IMR-90 (cell line): ENCODE measurements around the gene GYG2. TPM values are rescaled to one million over a fixed set of nuclear protein-coding genes. Genes with fewer than 3 reads are reported as not detected.

Experiments used
- ATAC-seq: fragments of 200-7000 bp; cut with Tn5 transposase; 2 replicates; pipeline ENCODE4 v1.9.1; 2020; ENCODE audit warnings: low read depth, mild to moderate bottlenecking, moderate library complexity
- BruUV-seq: library from RNA; stranded (reverse); fragments of 400-500 nt; replicated peaks from 2 replicates; lab custom pipeline; 2021; lab: Mats Ljungman, UMichigan
- CTCF ChIA-PET: fragments of 300-600 bp; formaldehyde crosslinking; extraction: SDS; loops from one replicate; lab custom pipeline; 2021; ENCODE audit warnings: antibody characterized with exemption; lab: Yijun Ruan, JAX
- POLR2A ChIA-PET: fragments of 300-600 bp; sonication (Branson Sonifier 250); formaldehyde crosslinking; loops from one replicate; lab custom pipeline; 2022; ENCODE audit warnings: antibody characterized with exemption; ENCODE audit not compliant: unreplicated experiment; lab: Charles Lee
- DNase-seq: peaks from one replicate; pipeline ENCODE4 v3.0.0; 2013
- H2AFZ ChIP-seq: replicated peaks from 2 replicates; pipeline ENCODE3; 2013; ENCODE audit warnings: low read length, mild to moderate bottlenecking; ENCODE audit not compliant: poor library complexity
- H2AK5ac ChIP-seq: 2 replicates; pipeline ENCODE4 v1.6.1; 2013; ENCODE audit warnings: low read depth, low read length, inconsistent platforms
- H2AK9ac ChIP-seq: replicated peaks from 2 replicates; pipeline ENCODE3; 2013; ENCODE audit warnings: mild to moderate bottlenecking, low read depth, low read length, moderate library complexity; ENCODE audit not compliant: poor library complexity
- H2BK120ac ChIP-seq: 2 replicates; pipeline ENCODE4 v1.6.1; 2013; ENCODE audit warnings: low read depth, low read length, inconsistent platforms
- H2BK15ac ChIP-seq: 3 replicates; pipeline ENCODE4 v1.6.1; 2013; ENCODE audit warnings: low read depth, low read length, inconsistent platforms
- H2BK20ac ChIP-seq: 2 replicates; pipeline ENCODE4 v1.6.1; 2013; ENCODE audit warnings: low read depth, mild to moderate bottlenecking, inconsistent platforms, low read length, moderate library complexity
- H2BK5ac ChIP-seq: 2 replicates; pipeline ENCODE4 v1.6.1; 2013; ENCODE audit warnings: mild to moderate bottlenecking, low read depth, low read length, inconsistent platforms; ENCODE audit not compliant: poor library complexity, severe bottlenecking
- H3K14ac ChIP-seq: replicated peaks from 2 replicates; pipeline ENCODE4 v1.6.1; 2013; ENCODE audit warnings: low read depth, low read length, inconsistent platforms
- H3K18ac ChIP-seq: 2 replicates; pipeline ENCODE4 v1.6.1; 2013; ENCODE audit warnings: low read depth, low read length, control low read depth
- H3K23ac ChIP-seq: 2 replicates; pipeline ENCODE4 v1.6.1; 2013; ENCODE audit warnings: low read depth, low read length, inconsistent platforms
- H3K27ac ChIP-seq: 2 replicates; pipeline ENCODE4 v1.5.1; 2013; ENCODE audit warnings: mild to moderate bottlenecking, control low read depth, low read length; ENCODE audit not compliant: insufficient read depth
- H3K27me3 ChIP-seq: 2 replicates; pipeline ENCODE4 v1.6.1; 2013; ENCODE audit warnings: low read length; ENCODE audit not compliant: control insufficient read depth, insufficient read depth
- H3K36me3 ChIP-seq: 2 replicates; pipeline ENCODE4 v1.6.1; 2013; ENCODE audit warnings: low read length, mixed read lengths; ENCODE audit not compliant: control insufficient read depth, insufficient read depth
- H3K4ac ChIP-seq: 2 replicates; pipeline ENCODE4 v1.6.1; 2013; ENCODE audit warnings: low read depth, low read length, inconsistent platforms
- H3K4me1 ChIP-seq: 2 replicates; pipeline ENCODE4 v1.6.1; 2013; ENCODE audit warnings: low read length, mixed read lengths; ENCODE audit not compliant: control insufficient read depth, insufficient read depth
- H3K4me2 ChIP-seq: 2 replicates; pipeline ENCODE4 v1.6.1; 2013; ENCODE audit warnings: low read depth, mild to moderate bottlenecking, control low read depth, low read length, moderate library complexity
- H3K4me3 ChIP-seq: 2 replicates; pipeline ENCODE4 v1.5.1; 2013; ENCODE audit warnings: low read depth, mild to moderate bottlenecking, control low read depth, low read length, moderate library complexity; ENCODE audit not compliant: insufficient read depth
- H3K56ac ChIP-seq: 2 replicates; pipeline ENCODE4 v1.6.1; 2013; ENCODE audit warnings: low read length, inconsistent platforms; ENCODE audit not compliant: insufficient read depth; ENCODE audit errors: extremely low read depth
- H3K79me1 ChIP-seq, 2 experiments: 2 replicates each; pipeline ENCODE4 v1.6.1; 2013; ENCODE audit warnings: low read length in 2 of 2, inconsistent platforms in 1 of 2, low read depth in 1 of 2
- H3K9ac ChIP-seq: 2 replicates; pipeline ENCODE4 v1.6.1; 2013; ENCODE audit warnings: low read depth, low read length, control low read depth
- H3K9me1 ChIP-seq: 2 replicates; pipeline ENCODE4 v1.6.1; 2013; ENCODE audit warnings: low read length, inconsistent platforms; ENCODE audit not compliant: insufficient read depth
- H3K9me3 ChIP-seq: 2 replicates; pipeline ENCODE4 v1.6.1; 2013; ENCODE audit warnings: low read length; ENCODE audit not compliant: control insufficient read depth, insufficient read depth
- H4K20me1 ChIP-seq: 2 replicates; pipeline ENCODE4 v1.6.1; 2013; ENCODE audit warnings: low read length, inconsistent platforms; ENCODE audit not compliant: insufficient read depth
- H4K5ac ChIP-seq: 2 replicates; pipeline ENCODE4 v1.6.1; 2013; ENCODE audit warnings: mild to moderate bottlenecking, low read depth, low read length, control low read depth
- H4K8ac ChIP-seq, 2 experiments: 2 replicates each; pipeline ENCODE4 v1.6.1; 2013; ENCODE audit warnings: low read depth in 2 of 2, low read length in 2 of 2, control low read depth in 1 of 2, inconsistent platforms in 1 of 2
- H4K91ac ChIP-seq: 2 replicates; pipeline ENCODE4 v1.6.1; 2013; ENCODE audit warnings: low read depth, low read length, inconsistent platforms; ENCODE audit not compliant: insufficient read depth
- BHLHE40 ChIP-seq: fragments of 150-350 bp; IDR thresholded peaks from 2 replicates; pipeline ENCODE4 v1.6.1; 2016; ENCODE audit warnings: mild to moderate bottlenecking, low read depth, low read length
- CEBPB ChIP-seq: IDR thresholded peaks from 2 replicates; pipeline ENCODE4 v1.6.1; 2012; ENCODE audit warnings: low read depth, low read length, improper control_type of control experiment
- CHD1 ChIP-seq: IDR thresholded peaks from 2 replicates; pipeline ENCODE4 v1.6.1; 2012; ENCODE audit warnings: low read depth, low read length, improper control_type of control experiment
- MXI1 ChIP-seq: IDR thresholded peaks from 2 replicates; pipeline ENCODE4 v1.6.1; 2012; ENCODE audit warnings: low read depth, mild to moderate bottlenecking, low read length, moderate library complexity, borderline replicate concordance
- RCOR1 ChIP-seq: IDR thresholded peaks from 2 replicates; pipeline ENCODE4 v1.6.1; 2012; ENCODE audit warnings: mild to moderate bottlenecking, low read length, improper control_type of control experiment; ENCODE audit not compliant: insufficient replicate concordance
- SMC3 ChIP-seq: fragments of 150-350 bp; IDR thresholded peaks from 2 replicates; pipeline ENCODE4 v1.6.1; 2016; ENCODE audit warnings: low read depth, mild to moderate bottlenecking, antibody characterized with exemption, low read length, moderate library complexity
- WGBS, 2 experiments: methylation state at CpG; one replicate each; pipeline versions ENCODE4 v1.1.5 to v1.1.7; 2013; ENCODE audit warnings: missing lambda C conversion rate in 2 of 2; ENCODE audit not compliant: insufficient read length in 1 of 2; ENCODE audit errors: extremely low coverage in 2 of 2; 5-methylcytosine and 5-hydroxymethylcytosine counted together
- dilution Hi-C: fragments of 300-500 bp; cut with HindIII; formaldehyde crosslinking; loops from one replicate; pipeline ENCODE4 v1.14.3; 2018; ENCODE audit warnings: low sequenced_read_pairs; ENCODE audit not compliant: unreplicated experiment
- in situ Hi-C: fragments of 300-500 bp; cut with MboI; formaldehyde crosslinking; loops from 3 replicates; pipeline ENCODE4 v1.14.3; 2019; ENCODE audit warnings: low sequenced_read_pairs, inconsistent platforms, mixed read lengths
- intact Hi-C: fragments of 100-400 bp; cut with micrococcal nuclease; formaldehyde crosslinking; loops from 2 replicates; pipeline ENCODE4 v1.10.0; 2022
- polyA plus RNA-seq, 3 experiments: library from polyadenylated mRNA; depleted of rRNA; stranded (reverse); fragments of >200 nt; gene quantifications; 2 replicates each; pipeline ENCODE4 v1.2.3, GENCODE V29; 2012; ENCODE audit warnings: low replicate concordance in 1 of 3
- total RNA-seq: library from RNA; depleted of rRNA; stranded (reverse); fragments of >200 nt; gene quantifications from 2 replicates; pipeline ENCODE4 v1.2.3, GENCODE V29; 2012
- TF ChIP-seq, protein P1 (sequence below): conservative IDR thresholded peaks from 2 replicates; pipeline ENCODE4 v1.5.1; 2012; ENCODE audit warnings: mild to moderate bottlenecking, low read depth, low read length, improper control_type of control experiment
- TF ChIP-seq, protein P2 (sequence below): fragments of 150-350 bp; IDR thresholded peaks from 2 replicates; pipeline ENCODE4 v1.6.1; 2016; ENCODE audit warnings: low read depth, mild to moderate bottlenecking, low read length, moderate library complexity, borderline replicate concordance

The GYG2 gene
- total and polyA plus RNA-seq, 2 of the 4 experiments (the other 2 are of a cell fraction) = 9.6 to 13.1 TPM

GRCh38 chrX:2901367-2902036 is 72.8 kb downstream of the GYG2 start:
- ChIA-PET POLR2A (no interaction called here), CTCF (no interaction called here)
- no peaks in the 10 kb centered on the region for H3K27me3 ChIP-seq
- no peaks in the 10 kb centered on the region for H3K79me1 ChIP-seq
- no peak overlapping the region for H4K8ac ChIP-seq
- H4K91ac ChIP-seq = no peak overlapping the region
- H2AK5ac ChIP-seq = no peak overlapping the region
- 62% methylated on average over 4 of the region's 9 CpGs; no CpG with 5 or more reads in 1 of the 2 experiments for WGBS, 2 experiments
- H3K9me3 ChIP-seq = peaks cover 13% of the 10 kb centered on the region
- no peaks in the 10 kb centered on the region for H4K20me1 ChIP-seq
- H3K4me3 ChIP-seq = no peak overlapping the region
- no TSS peak for BruUV-seq
- H2BK20ac ChIP-seq = no peak overlapping the region
- DNase-seq = peak; percentile 64
- no peak overlapping the region for H3K4ac ChIP-seq
- no peak overlapping the region for H3K18ac ChIP-seq
- no peak overlapping the region for H2BK5ac ChIP-seq
- in situ Hi-C loops = no loop called here
- H3K27ac ChIP-seq = no peak overlapping the region
- TF ChIP-seq, protein P1, sequence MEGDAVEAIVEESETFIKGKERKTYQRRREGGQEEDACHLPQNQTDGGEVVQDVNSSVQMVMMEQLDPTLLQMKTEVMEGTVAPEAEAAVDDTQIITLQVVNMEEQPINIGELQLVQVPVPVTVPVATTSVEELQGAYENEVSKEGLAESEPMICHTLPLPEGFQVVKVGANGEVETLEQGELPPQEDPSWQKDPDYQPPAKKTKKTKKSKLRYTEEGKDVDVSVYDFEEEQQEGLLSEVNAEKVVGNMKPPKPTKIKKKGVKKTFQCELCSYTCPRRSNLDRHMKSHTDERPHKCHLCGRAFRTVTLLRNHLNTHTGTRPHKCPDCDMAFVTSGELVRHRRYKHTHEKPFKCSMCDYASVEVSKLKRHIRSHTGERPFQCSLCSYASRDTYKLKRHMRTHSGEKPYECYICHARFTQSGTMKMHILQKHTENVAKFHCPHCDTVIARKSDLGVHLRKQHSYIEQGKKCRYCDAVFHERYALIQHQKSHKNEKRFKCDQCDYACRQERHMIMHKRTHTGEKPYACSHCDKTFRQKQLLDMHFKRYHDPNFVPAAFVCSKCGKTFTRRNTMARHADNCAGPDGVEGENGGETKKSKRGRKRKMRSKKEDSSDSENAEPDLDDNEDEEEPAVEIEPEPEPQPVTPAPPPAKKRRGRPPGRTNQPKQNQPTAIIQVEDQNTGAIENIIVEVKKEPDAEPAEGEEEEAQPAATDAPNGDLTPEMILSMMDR = no peak
- TF ChIP-seq MXI1 (no peak), CHD1 (no peak), BHLHE40 (no peak), SMC3 (no peak), CEBPB (no peak), RCOR1 (no peak)
- TF ChIP-seq, protein P2, sequence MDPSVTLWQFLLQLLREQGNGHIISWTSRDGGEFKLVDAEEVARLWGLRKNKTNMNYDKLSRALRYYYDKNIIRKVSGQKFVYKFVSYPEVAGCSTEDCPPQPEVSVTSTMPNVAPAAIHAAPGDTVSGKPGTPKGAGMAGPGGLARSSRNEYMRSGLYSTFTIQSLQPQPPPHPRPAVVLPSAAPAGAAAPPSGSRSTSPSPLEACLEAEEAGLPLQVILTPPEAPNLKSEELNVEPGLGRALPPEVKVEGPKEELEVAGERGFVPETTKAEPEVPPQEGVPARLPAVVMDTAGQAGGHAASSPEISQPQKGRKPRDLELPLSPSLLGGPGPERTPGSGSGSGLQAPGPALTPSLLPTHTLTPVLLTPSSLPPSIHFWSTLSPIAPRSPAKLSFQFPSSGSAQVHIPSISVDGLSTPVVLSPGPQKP = no peak
- H3K4me1 ChIP-seq = peaks cover 2% of the 10 kb centered on the region; the same call in 1 of the 2 replicates
- H4K5ac ChIP-seq = no peak overlapping the region; the same call in 1 of the 2 replicates
- H3K36me3 ChIP-seq = no peaks in the 10 kb centered on the region
- no peak overlapping the region for H2BK15ac ChIP-seq
- ATAC-seq = peak; percentile 46; the same call in 1 of the 2 replicates
- no peak overlapping the region for H3K56ac ChIP-seq
- no peak overlapping the region for H2BK120ac ChIP-seq
- H3K4me2 ChIP-seq = no peak overlapping the region; the same call in 1 of the 2 replicates
- intact Hi-C loops = no loop called here
- H3K9me1 ChIP-seq = no peaks in the 10 kb centered on the region
- no peak overlapping the region for H3K14ac ChIP-seq
- H2AFZ ChIP-seq = no peak overlapping the region
- dilution Hi-C loops = no loop called here
- H2AK9ac ChIP-seq = no peak overlapping the region
- no peak overlapping the region for H3K9ac ChIP-seq
- H3K23ac ChIP-seq = no peak overlapping the region
